Lung (tissue), 4 donors: Measurements from ENCODE around the gene KNCN. TPM values are rescaled to one million over a fixed set of nuclear protein-coding genes. Genes with fewer than 3 reads are reported as not detected.

Source experiments
- polyA plus RNA-seq, 2 donors: library from polyadenylated mRNA; stranded (reverse); fragments of 200-250 nt; gene quantifications; one replicate each; pipeline ENCODE4 v1.2.1, GENCODE V29; 2013
- total RNA-seq, 2 donors: library from RNA; depleted of rRNA in 1 of 2; stranded (reverse); fragments of >200 nt in 1 of 2; gene quantifications; one replicate each; pipeline ENCODE4 v1.2.1, GENCODE V29; 2014 to 2021
- donor health status: Bipolar disorder and iron deficiency.
- donor health status: healthy.
- donor health status: DM: yes; HTN: yes; CAD: no.

Gene KNCN
- total and polyA plus RNA-seq, 4 donors: 0.01 to 0.09 TPM; not detected in 2

Other genes starting within 250 kb of the KNCN start
- gene LRRC41, start 248.0 kb downstream of the KNCN start, total RNA-seq: 10 to 100 TPM; 61.6 to 63.0 TPM
- gene LRRC41, start 248.0 kb downstream of the KNCN start, polyA plus RNA-seq: 10 to 100 TPM; 21.6 to 38.9 TPM
- 100 to 1,000 TPM; 159 to 311 TPM for gene UQCRH, start 247.9 kb downstream of the KNCN start, total RNA-seq
- gene UQCRH, start 247.9 kb downstream of the KNCN start, polyA plus RNA-seq: 100 to 1,000 TPM; 297 to 400 TPM
- 10 to 100 TPM; 28.9 to 29.3 TPM for gene NSUN4, start 210.8 kb downstream of the KNCN start, total RNA-seq
- 10 to 100 TPM; 11.2 to 17.8 TPM for gene NSUN4, start 210.8 kb downstream of the KNCN start, polyA plus RNA-seq
- gene FAAH, start 157.3 kb downstream of the KNCN start, total RNA-seq: 10 to 100 TPM; 22.2 to 33.4 TPM
- gene FAAH, start 157.3 kb downstream of the KNCN start, polyA plus RNA-seq: 10 to 100 TPM; 13.9 to 34.8 TPM
- under 1 TPM in 1 of 2 donors, not detected in 1; 0.09 TPM for gene DMBX1, start 61.8 kb downstream of the KNCN start, total RNA-seq
- gene DMBX1, start 61.8 kb downstream of the KNCN start, polyA plus RNA-seq: under 1 TPM in 1 of 2 donors, not detected in 1; 0.01 TPM
- gene MKNK1, start 52.6 kb upstream of the KNCN start, total RNA-seq: 10 to 100 TPM; 51.4 to 83.5 TPM
- 10 to 100 TPM; 29.4 to 74.2 TPM for gene MKNK1, start 52.6 kb upstream of the KNCN start, polyA plus RNA-seq
- 10 to 100 TPM; 15.1 to 28.7 TPM for gene MOB3C, start 65.2 kb upstream of the KNCN start, total RNA-seq
- 10 to 100 TPM; 10.6 to 17.9 TPM for gene MOB3C, start 65.2 kb upstream of the KNCN start, polyA plus RNA-seq
- gene ATPAF1, start 116.7 kb upstream of the KNCN start, total RNA-seq: 10 to 100 TPM; 35.1 to 42.3 TPM
- 10 to 100 TPM; 23.1 to 38.1 TPM for gene ATPAF1, start 116.7 kb upstream of the KNCN start, polyA plus RNA-seq
- not detected for gene TEX38, start 120.2 kb upstream of the KNCN start, total RNA-seq
- gene TEX38, start 120.2 kb upstream of the KNCN start, polyA plus RNA-seq: not detected
- 100 to 1,000 TPM in 1 of 2 donors, 10 to 100 TPM in 1; 97.7 to 132 TPM for gene EFCAB14, start 167.5 kb upstream of the KNCN start, total RNA-seq
- 10 to 100 TPM; 20.8 to 49.0 TPM for gene EFCAB14, start 167.5 kb upstream of the KNCN start, polyA plus RNA-seq
- gene CYP4B1, start 247.4 kb upstream of the KNCN start, total RNA-seq: 100 to 1,000 TPM in 1 of 2 donors, 10 to 100 TPM in 1; 75.7 to 164 TPM
- 100 to 1,000 TPM; 150 to 180 TPM for gene CYP4B1, start 247.4 kb upstream of the KNCN start, polyA plus RNA-seq